Neural cell (in vitro differentiated cells): ENCODE data around the gene NEK6. TPM values are rescaled to one million over a fixed set of nuclear protein-coding genes. Genes with fewer than 3 reads are reported as not detected.

ENCODE experiments used
- H2AFZ ChIP-seq: fragments of 200-600, 300-800 bp; sonication (generic), shearing (Covaris generic); 2 replicates; pipeline ENCODE4 v1.6.0; 2014; ENCODE audit warnings: low read depth, mild to moderate bottlenecking, antibody characterized with exemption, low read length, moderate library complexity
- H3F3A ChIP-seq: fragments of 200-600 bp; shearing (Covaris generic); 2 replicates; pipeline ENCODE4 v1.6.1; 2016; ENCODE audit warnings: mild to moderate bottlenecking, moderate library complexity, mixed read lengths, antibody characterized with exemption, low read length; ENCODE audit not compliant: insufficient read depth, poor library complexity, severe bottlenecking
- H3K27ac ChIP-seq: fragments of 200-600, 300-800 bp; sonication (generic), shearing (Covaris generic); 2 replicates; pipeline ENCODE4 v1.5.1; 2014; ENCODE audit warnings: mild to moderate bottlenecking, low read length, moderate library complexity
- H3K27me3 ChIP-seq: fragments of 300-800, 200-600 bp; sonication (generic), shearing (Covaris generic); 2 replicates; pipeline ENCODE4 v1.6.0; 2014; ENCODE audit warnings: mild to moderate bottlenecking, low read depth, low read length, moderate library complexity; ENCODE audit not compliant: insufficient read depth
- H3K36me3 ChIP-seq: fragments of 300-800, 200-600 bp; sonication (generic), shearing (Covaris generic); 2 replicates; pipeline ENCODE4 v1.5.1; 2014; ENCODE audit warnings: mild to moderate bottlenecking, antibody characterized with exemption, low read length, moderate library complexity; ENCODE audit not compliant: insufficient read depth
- H3K4me2 ChIP-seq: fragments of 300-800, 200-600 bp; sonication (generic), shearing (Covaris generic); 2 replicates; pipeline ENCODE4 v1.6.0; 2014; ENCODE audit warnings: mild to moderate bottlenecking, low read length
- H3K4me3 ChIP-seq: fragments of 300-800, 200-600 bp; sonication (generic), shearing (Covaris generic); 2 replicates; pipeline ENCODE4 v1.5.1; 2014; ENCODE audit warnings: mild to moderate bottlenecking, low read length, moderate library complexity
- H3K79me2 ChIP-seq: fragments of 200-600 bp; shearing (Covaris generic); replicated peaks from 2 replicates; pipeline ENCODE4 v1.6.0; 2014; ENCODE audit warnings: mild to moderate bottlenecking, low read length, moderate library complexity; ENCODE audit not compliant: insufficient read depth
- H3K9ac ChIP-seq: fragments of 300-800, 200-600 bp; sonication (generic), shearing (Covaris generic); 2 replicates; pipeline ENCODE4 v1.6.1; 2016; ENCODE audit warnings: mild to moderate bottlenecking, low read length, mixed read lengths
- H3K9me2 ChIP-seq: fragments of 200-600 bp; shearing (Covaris generic); 2 replicates; pipeline ENCODE4 v1.6.1; 2016; ENCODE audit warnings: mild to moderate bottlenecking, low read length, mixed read lengths; ENCODE audit not compliant: insufficient read depth
- H3K9me3 ChIP-seq: fragments of 200-600, 300-800 bp; sonication (generic), shearing (Covaris generic); 2 replicates; pipeline ENCODE4 v1.6.1; 2016; ENCODE audit warnings: mild to moderate bottlenecking, mixed run types, low read length, moderate library complexity, mixed read lengths
- H4K20me1 ChIP-seq: fragments of 200-600 bp; shearing (Covaris generic); 2 replicates; pipeline ENCODE4 v1.6.1; 2016; ENCODE audit warnings: mild to moderate bottlenecking, mixed run types; ENCODE audit not compliant: insufficient read depth
- CTCF ChIP-seq: fragments of 450-650 bp; IDR thresholded peaks from 2 replicates; pipeline ENCODE4 v1.5.1; 2014; ENCODE audit warnings: antibody characterized with exemption, mild to moderate bottlenecking, moderate library complexity; ENCODE audit not compliant: poor library complexity, severe bottlenecking
- EP300 ChIP-seq: fragments of 450-650 bp; conservative IDR thresholded peaks from 2 replicates; pipeline ENCODE4 v1.6.1; 2014; ENCODE audit warnings: antibody characterized with exemption, mild to moderate bottlenecking, moderate library complexity; ENCODE audit not compliant: poor library complexity, severe bottlenecking
- EZH2 ChIP-seq: fragments of 200-600, 300-800 bp; shearing (Covaris generic), sonication (generic); IDR thresholded peaks from 2 replicates; pipeline ENCODE4 v1.6.1; 2014; ENCODE audit warnings: antibody characterized with exemption, low read length, borderline replicate concordance, mild to moderate bottlenecking; ENCODE audit not compliant: insufficient read depth, poor library complexity, severe bottlenecking
- MXI1 ChIP-seq: fragments of 450-650 bp; conservative IDR thresholded peaks from 2 replicates; pipeline ENCODE4 v1.6.1; 2014; ENCODE audit warnings: antibody characterized with exemption, mild to moderate bottlenecking; ENCODE audit not compliant: poor library complexity, severe bottlenecking
- POLR2AphosphoS5 ChIP-seq: IDR thresholded peaks from 2 replicates; pipeline ENCODE4 v1.6.1; 2012
- RAD21 ChIP-seq: fragments of 450-650 bp; conservative IDR thresholded peaks from 2 replicates; pipeline ENCODE4 v1.6.1; 2014; ENCODE audit warnings: antibody characterized with exemption, mild to moderate bottlenecking, moderate library complexity
- REST ChIP-seq: IDR thresholded peaks from 2 replicates; pipeline ENCODE4 v1.6.1; 2012; ENCODE audit warnings: borderline replicate concordance
- SMC3 ChIP-seq: fragments of 450-650 bp; conservative IDR thresholded peaks from 2 replicates; pipeline ENCODE4 v1.6.1; 2014; ENCODE audit warnings: antibody characterized with exemption, mild to moderate bottlenecking, moderate library complexity; ENCODE audit not compliant: poor library complexity
- TAF1 ChIP-seq: IDR thresholded peaks from 2 replicates; pipeline ENCODE4 v1.6.1; 2012; ENCODE audit warnings: low read depth
- polyA plus RNA-seq: library from polyadenylated mRNA; depleted of rRNA; stranded (reverse); fragments of >200 nt; gene quantifications from 2 replicates; pipeline ENCODE4 v1.2.3, GENCODE V29; 2014

NEK6 gene
- polyA plus RNA-seq, 1 donor from 2014 or later: 4.6 TPM

DNA sequence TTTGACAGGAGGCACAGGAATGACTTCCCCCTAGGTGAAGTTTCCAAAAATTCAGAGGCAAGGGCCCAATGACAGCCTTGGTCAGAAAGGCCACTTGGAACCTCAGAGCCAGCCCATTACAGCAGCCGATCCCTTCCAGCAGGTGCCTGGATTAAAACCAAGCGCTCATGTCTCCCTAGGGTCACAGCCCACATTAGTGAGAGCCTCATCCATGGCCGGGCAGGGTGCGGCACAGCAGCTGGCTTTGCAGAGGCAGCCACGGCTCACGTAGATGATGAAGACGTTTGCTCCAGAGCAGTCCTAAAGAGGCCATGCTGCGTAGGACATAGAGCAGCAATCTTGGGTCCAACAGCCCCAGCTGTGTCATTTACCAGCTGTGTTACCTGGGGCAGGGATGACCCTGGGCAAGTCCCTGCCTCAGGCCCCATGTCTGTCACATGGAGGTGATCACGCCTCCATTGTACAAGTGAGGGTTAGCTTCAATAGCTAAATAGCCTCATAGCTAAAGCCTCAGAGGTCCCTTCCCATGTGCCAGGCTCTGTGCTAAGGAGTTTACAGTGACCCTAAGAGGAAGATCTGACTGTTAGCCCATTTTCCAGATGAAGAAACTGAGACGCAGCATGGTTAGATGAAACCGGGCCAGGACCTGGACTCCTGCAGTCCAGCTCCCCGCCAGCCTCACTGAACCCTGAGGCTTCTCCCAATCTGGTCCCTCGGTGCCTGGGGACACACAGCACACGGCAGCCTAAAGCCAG, 39.2 kb downstream of the NEK6 start:
- H3K27ac ChIP-seq: no peak overlapping the region
- H3K4me3 ChIP-seq: no peak overlapping the region
- no peaks in the 10 kb centered on the region for H3F3A ChIP-seq
- no peaks in the 10 kb centered on the region for H3K9me2 ChIP-seq
- no peaks in the 10 kb centered on the region for H4K20me1 ChIP-seq
- TF ChIP-seq EP300: no peak
- TF ChIP-seq MXI1: no peak
- TF ChIP-seq RAD21: no peak
- no peak for TF ChIP-seq SMC3
- TF ChIP-seq TAF1: no peak
- no peak for TF ChIP-seq EZH2
- TF ChIP-seq CTCF: no peak
- TF ChIP-seq POLR2AphosphoS5: no peak
- TF ChIP-seq REST: no peak
- no peak overlapping the region for H3K4me2 ChIP-seq
- no peaks in the 10 kb centered on the region for H3K36me3 ChIP-seq
- no peaks in the 10 kb centered on the region for H3K9me3 ChIP-seq
- H3K9ac ChIP-seq: no peak overlapping the region
- H2AFZ ChIP-seq: no peak overlapping the region
- no peaks in the 10 kb centered on the region for H3K27me3 ChIP-seq
- H3K79me2 ChIP-seq: no peaks in the 10 kb centered on the region

GRCh38 chr9:124297551-124297901, 39.8 kb downstream of the NEK6 start:
- H3F3A ChIP-seq: no peaks in the 10 kb centered on the region
- no peaks in the 10 kb centered on the region for H3K27me3 ChIP-seq
- TF ChIP-seq POLR2AphosphoS5 (no peak), SMC3 (no peak), TAF1 (no peak), EP300 (no peak), EZH2 (no peak), REST (no peak), RAD21 (no peak), CTCF (no peak), MXI1 (no peak)
- H4K20me1 ChIP-seq: no peaks in the 10 kb centered on the region
- no peaks in the 10 kb centered on the region for H3K9me3 ChIP-seq
- H2AFZ ChIP-seq: no peak overlapping the region
- no peak overlapping the region for H3K9ac ChIP-seq
- no peak overlapping the region for H3K4me2 ChIP-seq
- no peaks in the 10 kb centered on the region for H3K9me2 ChIP-seq
- H3K27ac ChIP-seq: no peak overlapping the region
- H3K36me3 ChIP-seq: no peaks in the 10 kb centered on the region
- no peak overlapping the region for H3K4me3 ChIP-seq
- H3K79me2 ChIP-seq: no peaks in the 10 kb centered on the region
